ENCODE measurements around the gene RNFT2. TPM values are rescaled to one million over a fixed set of nuclear protein-coding genes. Genes with fewer than 3 reads are reported as not detected.

Gene RNFT2
- total RNA-seq, 1 experiment from 2014 or later = 29.5 TPM

- WGBS (ENCODE audit: extremely low coverage, insufficient read length, low lambda C conversion rate) = no CpG with 5 or more reads among the region's 3 CpGs
- no peak overlapping the region for H3K4ac ChIP-seq (ENCODE audit: low read depth, low read length)
- H3K27me3 ChIP-seq (ENCODE audit: insufficient read depth, low read length) = no peaks in the 10 kb centered on the region
- DNase-seq = no peak
- no peak overlapping the region for H3K4me2 ChIP-seq (ENCODE audit: insufficient read depth, insufficient read length, low read length)
- H4K8ac ChIP-seq (replicated peaks; ENCODE audit: insufficient read length, low read depth, low read length) = no peak overlapping the region
- H2BK5ac ChIP-seq (ENCODE audit: insufficient read length, low read length) = no peak overlapping the region
- no peak overlapping the region for H4K5ac ChIP-seq (ENCODE audit: insufficient read length, low read depth, low read length)
- TF ChIP-seq CTCF (conservative IDR thresholded peaks at IDR 0.05) = no peak
- H4K20me1 ChIP-seq (ENCODE audit: control insufficient read depth, insufficient read depth, insufficient read length) = no peaks in the 10 kb centered on the region
- H3K23ac ChIP-seq (ENCODE audit: insufficient read length, low read depth, low read length) = no peak overlapping the region
- no peak overlapping the region for H2AFZ ChIP-seq (ENCODE audit: low read length)
- Mint-ChIP-seq H3K4me1 (no peaks in the 10 kb centered on the region; a peak in 2 of 4 replicates), H3K9me3 (no peaks in the 10 kb centered on the region; a peak in 1 of 5 replicates), H3K27me3 (ENCODE audit: low read depth) (peaks cover 35% of the 10 kb centered on the region), H3K36me3 (ENCODE audit: insufficient read depth in 1 of 3, low read depth in 3 of 3) (no peaks in the 10 kb centered on the region), H3K27ac (no peak overlapping the region), H3K4me3 (no peak overlapping the region)
- H2AK5ac ChIP-seq (ENCODE audit: insufficient read length, low read length) = no peak overlapping the region
- no peak overlapping the region for H3K18ac ChIP-seq (ENCODE audit: insufficient read length, low read depth, low read length)
- no peak overlapping the region for H2BK15ac ChIP-seq (ENCODE audit: low read depth, low read length)
- H2BK20ac ChIP-seq (ENCODE audit: low read depth, low read length, poor library complexity, severe bottlenecking) = no peak overlapping the region
- H3K9ac ChIP-seq (ENCODE audit: extremely low read depth, insufficient read length, low read length) = no peak overlapping the region
- no peak overlapping the region for H4K91ac ChIP-seq (ENCODE audit: insufficient read length, low read depth, low read length)
- H2BK120ac ChIP-seq (ENCODE audit: low read depth, low read length, poor library complexity, severe bottlenecking) = no peak overlapping the region
- H3K79me1 ChIP-seq (ENCODE audit: insufficient read depth, low read depth, low read length, poor library complexity, severe bottlenecking) = no peaks in the 10 kb centered on the region
- no peaks in the 10 kb centered on the region for H3K4me1 ChIP-seq (ENCODE audit: insufficient read depth, low read length)
- no peak overlapping the region for H2BK12ac ChIP-seq (ENCODE audit: insufficient read length, low read depth, low read length)
- H3K56ac ChIP-seq (ENCODE audit: insufficient read length, low read depth, low read length) = no peak overlapping the region
- no peak overlapping the region for H3K27ac ChIP-seq (ENCODE audit: insufficient read length, low read depth, low read length)
- H3K23me2 ChIP-seq (ENCODE audit: insufficient read length, low read depth, low read length, poor library complexity, severe bottlenecking) = no peaks in the 10 kb centered on the region
- H3T11ph ChIP-seq (ENCODE audit: low read length) = no peak overlapping the region
- H3K9me3 ChIP-seq (ENCODE audit: control insufficient read depth, low read depth, low read length) = no peaks in the 10 kb centered on the region
- H3K14ac ChIP-seq (ENCODE audit: insufficient read depth, low read length) = no peak overlapping the region
- no peaks in the 10 kb centered on the region for H3K79me2 ChIP-seq (ENCODE audit: insufficient read depth, low read length)
These were observed 160.6 kb downstream of the RNFT2 start for GRCh38 chr12:116898669-116899068.

Data from H9 (cell line).